ENCODE results near the gene SLC25A26. TPM values are rescaled to one million over a fixed set of nuclear protein-coding genes. Genes with fewer than 3 reads are reported as not detected.

SLC25A26 gene
- total RNA-seq, 4 donors from 2014 or later: 4.2 to 17.3 (median 12.2) TPM

- H3K27me3 ChIP-seq: no peaks in the 10 kb centered on the region
- DNase-seq: no peak
- WGBS, 2 donors (ENCODE audit: low coverage in 1 of 2): 64 to 77% methylated on average over 2 of the region's 2 CpGs
- TF ChIP-seq CTCF (IDR thresholded peaks at IDR 0.05) (no peak), POLR2A (IDR thresholded peaks at IDR 0.05) (no peak), EP300 (IDR thresholded peaks at IDR 0.05; ENCODE audit: low read depth) (no peak), POLR2AphosphoS5 (IDR thresholded peaks at IDR 0.05) (no peak)
- intact Hi-C loops (cut with DNase I; ENCODE audit: low total_unique reads) (loop anchor here (5.0 kb wide), 1 partner anchor 575 kb away; no protein-coding TSS in a partner anchor), in situ Hi-C loops (cut with MboI; ENCODE audit: low pct_ligation_motif_present in 1 of 4, low pct_unique_long_range_greater_than_20kb in 1 of 4, low sequenced_read_pairs in 3 of 4) (no loop called here)
- peaks cover 0 to 7% (median 0%) of the 10 kb centered on the region in 4 donors for H3K4me1 ChIP-seq
- no peak overlapping the region for H3K4me3 ChIP-seq
- H3K27ac ChIP-seq: no peak overlapping the region
- no peaks in the 10 kb centered on the region for H3K9me3 ChIP-seq
- no peaks in the 10 kb centered on the region for H3K36me3 ChIP-seq
Observed at GRCh38 chr3:66256806-66257205, 36.0 kb downstream of the SLC25A26 start.

DNA sequence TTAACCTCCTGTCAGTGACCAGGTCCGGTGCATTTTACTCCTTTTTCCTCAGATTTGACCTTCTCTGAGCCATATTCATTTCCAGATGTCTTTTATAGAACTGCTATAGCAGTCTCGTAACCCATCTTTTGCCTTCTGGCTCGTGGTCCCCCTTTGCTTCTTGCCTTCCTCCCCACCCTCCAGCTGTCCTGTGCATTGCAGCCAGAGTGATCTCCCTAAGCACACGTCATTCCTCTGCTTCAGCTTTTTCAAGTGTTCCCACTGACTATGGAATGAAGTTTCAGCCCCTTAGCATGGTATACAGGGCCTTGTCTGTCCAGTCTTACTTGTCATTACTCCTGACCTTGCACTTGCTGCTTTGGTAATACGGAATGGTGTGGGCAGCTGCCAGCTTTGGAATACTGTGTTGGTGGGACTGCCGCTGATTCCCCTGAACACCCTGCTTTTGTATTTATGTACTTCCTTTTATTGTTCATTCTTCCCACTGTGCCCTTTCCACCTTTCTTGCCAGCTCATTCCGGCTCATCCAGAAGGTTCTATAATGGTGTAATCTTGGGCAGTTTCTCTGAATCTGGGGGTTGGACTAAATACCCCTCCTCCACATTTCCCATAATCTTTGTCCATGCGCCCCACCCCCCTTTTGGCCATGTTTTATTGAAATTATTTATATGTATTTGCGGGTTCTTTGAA is 38.9 kb downstream of the SLC25A26 start:
- WGBS, 2 donors (ENCODE audit: low coverage in 1 of 2): 89 to 91% methylated on average over 8 to 9 of the region's 9 CpGs
- Histone ChIP-seq H3K27ac (no peak overlapping the region), H3K4me1 (peaks cover 0 to 7% (median 0%) of the 10 kb centered on the region in 4 donors), H3K27me3 (no peaks in the 10 kb centered on the region), H3K36me3 (no peaks in the 10 kb centered on the region), H3K4me3 (no peak overlapping the region), H3K9me3 (no peaks in the 10 kb centered on the region)
- no peak for TF ChIP-seq EP300 (IDR thresholded peaks at IDR 0.05; ENCODE audit: low read depth)
- no peak for TF ChIP-seq CTCF (IDR thresholded peaks at IDR 0.05)
- TF ChIP-seq POLR2AphosphoS5 (IDR thresholded peaks at IDR 0.05): no peak
- TF ChIP-seq POLR2A (IDR thresholded peaks at IDR 0.05): no peak
- no peak for DNase-seq
- in situ Hi-C loops (cut with MboI; ENCODE audit: low pct_ligation_motif_present in 1 of 4, low pct_unique_long_range_greater_than_20kb in 1 of 4, low sequenced_read_pairs in 3 of 4): no loop called here
- intact Hi-C loops (cut with DNase I; ENCODE audit: low total_unique reads): loop anchor here (5.0 kb wide), 1 partner anchor 573 kb away; no protein-coding TSS in a partner anchor

DNA sequence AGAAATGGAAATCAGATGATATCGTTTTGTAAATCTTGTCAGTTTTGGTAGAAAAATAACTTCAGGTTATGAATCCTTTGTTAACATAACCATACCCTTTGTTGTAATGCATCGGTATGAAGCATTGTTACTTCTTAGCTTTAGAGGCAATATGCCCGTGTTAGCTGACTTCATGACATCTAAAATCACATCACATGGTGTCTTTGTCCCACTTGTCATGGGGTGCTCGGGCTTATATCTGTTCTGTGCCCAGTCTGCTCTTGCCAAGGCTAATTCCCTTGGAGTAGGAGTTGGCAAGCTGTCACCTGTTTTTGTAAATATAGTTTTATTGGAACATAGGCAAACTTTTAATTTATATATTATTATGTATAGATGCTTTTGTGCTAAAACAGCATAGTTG is 39.6 kb downstream of the SLC25A26 start:
- DNase-seq: no peak
- Histone ChIP-seq H3K9me3 (no peaks in the 10 kb centered on the region), H3K27me3 (no peaks in the 10 kb centered on the region), H3K27ac (no peak overlapping the region), H3K4me1 (no peaks in the 10 kb centered on the region), H3K36me3 (no peaks in the 10 kb centered on the region), H3K4me3 (no peak overlapping the region)
- intact Hi-C loops (cut with DNase I; ENCODE audit: low total_unique reads) (no loop called here), in situ Hi-C loops (cut with MboI; ENCODE audit: low pct_ligation_motif_present in 1 of 4, low pct_unique_long_range_greater_than_20kb in 1 of 4, low sequenced_read_pairs in 3 of 4) (no loop called here)
- TF ChIP-seq POLR2AphosphoS5 (IDR thresholded peaks at IDR 0.05): no peak
- no peak for TF ChIP-seq EP300 (IDR thresholded peaks at IDR 0.05; ENCODE audit: low read depth)
- TF ChIP-seq POLR2A (IDR thresholded peaks at IDR 0.05): no peak
- TF ChIP-seq CTCF (IDR thresholded peaks at IDR 0.05): no peak
- WGBS, 2 donors (ENCODE audit: low coverage in 1 of 2): 89 to 90% methylated on average over 4 of the region's 4 CpGs

GRCh38 chr3:66261355-66261754 is 40.6 kb downstream of the SLC25A26 start:
- TF ChIP-seq EP300 (IDR thresholded peaks at IDR 0.05; ENCODE audit: low read depth): no peak
- TF ChIP-seq POLR2AphosphoS5 (IDR thresholded peaks at IDR 0.05): no peak
- TF ChIP-seq POLR2A (IDR thresholded peaks at IDR 0.05): no peak
- no peak for TF ChIP-seq CTCF (IDR thresholded peaks at IDR 0.05)
- Histone ChIP-seq H3K4me3 (no peak overlapping the region), H3K27ac (no peak overlapping the region), H3K9me3 (no peaks in the 10 kb centered on the region), H3K27me3 (no peaks in the 10 kb centered on the region), H3K36me3 (no peaks in the 10 kb centered on the region), H3K4me1 (no peaks in the 10 kb centered on the region)
- intact Hi-C loops (cut with DNase I; ENCODE audit: low total_unique reads) (no loop called here), in situ Hi-C loops (cut with MboI; ENCODE audit: low pct_ligation_motif_present in 1 of 4, low pct_unique_long_range_greater_than_20kb in 1 of 4, low sequenced_read_pairs in 3 of 4) (no loop called here)
- 80 to 89% methylated on average over 1 to 4 of the region's 4 CpGs for WGBS, 2 donors (ENCODE audit: low coverage in 1 of 2)
- DNase-seq: no peak

Measured in transverse colon (tissue), 4 donors.